GM21825 (cell line): ENCODE results near the gene CACNA1C.

Experiments used
- ATAC-seq: cut with Tn5 transposase; IDR thresholded peaks from one replicate; pipeline ENCODE4 v1.9.1; 2021; ENCODE audit warnings: mild to moderate bottlenecking, moderate library complexity; ENCODE audit not compliant: unreplicated experiment

CACNA1C gene

DNA sequence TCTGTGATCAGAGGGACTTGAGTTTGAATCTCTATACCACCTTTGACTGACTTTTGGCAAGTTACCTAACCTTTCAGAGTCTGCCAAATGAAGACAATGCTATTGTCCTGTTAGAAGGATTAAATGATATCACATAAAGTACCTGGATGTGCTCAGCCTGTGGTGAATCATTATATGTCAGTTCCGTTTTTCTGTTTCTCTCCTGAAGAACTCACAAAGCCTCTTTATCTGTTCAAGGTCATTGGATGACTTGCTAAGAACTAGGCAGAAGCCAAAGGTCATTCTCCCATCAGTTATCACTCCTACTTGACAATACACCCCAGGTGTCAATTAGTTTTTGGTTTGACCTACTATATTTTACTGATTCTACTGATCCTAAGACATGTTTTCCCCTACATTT, 174.6 kb downstream of the CACNA1C start:
- no peak for ATAC-seq

GRCh38 chr12:2228535-2228934, 175.7 kb downstream of the CACNA1C start:
- ATAC-seq, result no peak

GRCh38 chr12:2229661-2230539, 177.1 kb downstream of the CACNA1C start:
- ATAC-seq, result no peak

GRCh38 chr12:2231011-2231595, 178.3 kb downstream of the CACNA1C start:
- ATAC-seq, result no peak

DNA sequence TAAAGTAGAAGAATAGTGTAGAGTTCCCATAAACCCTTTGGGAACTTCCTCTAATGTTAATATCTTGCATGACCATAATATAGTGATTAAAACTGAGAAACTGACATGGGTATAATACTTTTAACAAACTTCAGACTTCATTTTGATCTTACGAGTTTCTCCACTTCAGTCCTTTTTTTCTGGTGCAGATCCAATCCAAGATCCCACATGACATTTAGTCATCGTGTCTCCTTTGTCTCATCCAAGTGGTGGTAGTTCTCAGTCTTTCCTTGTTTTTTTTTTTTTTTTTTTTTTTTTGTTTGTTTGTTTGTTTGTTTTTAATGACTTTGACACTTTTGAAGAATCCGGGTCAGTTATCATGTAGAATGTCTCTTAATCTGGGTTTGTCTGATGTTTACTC, 179.2 kb downstream of the CACNA1C start:
- ATAC-seq, result no peak

GRCh38 chr12:2233034-2233433, 180.2 kb downstream of the CACNA1C start:
- no peak for ATAC-seq

- ATAC-seq, result no peak
Observed at GRCh38 chr12:2234091-2234490, 181.3 kb downstream of the CACNA1C start.

DNA sequence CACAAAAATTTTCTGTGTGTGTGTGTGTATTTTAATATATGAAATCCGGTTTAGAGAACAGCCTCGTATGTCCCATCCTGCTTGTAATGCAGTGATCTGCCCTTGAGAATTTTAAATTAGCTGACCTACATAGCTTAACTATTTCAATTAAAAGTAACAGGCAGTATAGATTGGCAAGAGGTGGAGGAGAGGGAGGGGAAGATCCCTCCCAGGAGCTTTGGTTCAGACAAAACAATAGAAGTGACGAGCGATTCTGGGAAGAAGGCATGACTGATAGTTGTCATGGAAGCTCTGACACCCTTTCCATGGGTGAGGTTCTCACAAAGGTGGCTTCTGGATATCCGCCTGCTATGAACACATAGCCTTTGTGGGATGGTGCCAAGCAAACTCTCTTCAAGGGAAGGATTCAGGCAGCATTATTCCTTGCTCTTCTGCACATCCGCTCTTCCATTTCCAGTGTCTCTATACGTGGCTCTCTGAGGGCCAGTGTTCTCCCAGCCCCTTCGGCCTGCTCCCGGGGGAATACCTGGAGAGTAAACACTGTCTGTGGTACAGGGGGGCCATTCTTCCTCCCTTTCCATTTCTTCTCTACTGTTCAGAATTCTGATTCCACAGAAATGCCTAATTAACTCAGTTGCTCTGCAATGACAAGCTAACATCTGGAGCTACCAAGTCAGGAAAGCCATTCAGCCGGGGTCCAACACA, 182.0 kb downstream of the CACNA1C start:
- no peak for ATAC-seq

DNA sequence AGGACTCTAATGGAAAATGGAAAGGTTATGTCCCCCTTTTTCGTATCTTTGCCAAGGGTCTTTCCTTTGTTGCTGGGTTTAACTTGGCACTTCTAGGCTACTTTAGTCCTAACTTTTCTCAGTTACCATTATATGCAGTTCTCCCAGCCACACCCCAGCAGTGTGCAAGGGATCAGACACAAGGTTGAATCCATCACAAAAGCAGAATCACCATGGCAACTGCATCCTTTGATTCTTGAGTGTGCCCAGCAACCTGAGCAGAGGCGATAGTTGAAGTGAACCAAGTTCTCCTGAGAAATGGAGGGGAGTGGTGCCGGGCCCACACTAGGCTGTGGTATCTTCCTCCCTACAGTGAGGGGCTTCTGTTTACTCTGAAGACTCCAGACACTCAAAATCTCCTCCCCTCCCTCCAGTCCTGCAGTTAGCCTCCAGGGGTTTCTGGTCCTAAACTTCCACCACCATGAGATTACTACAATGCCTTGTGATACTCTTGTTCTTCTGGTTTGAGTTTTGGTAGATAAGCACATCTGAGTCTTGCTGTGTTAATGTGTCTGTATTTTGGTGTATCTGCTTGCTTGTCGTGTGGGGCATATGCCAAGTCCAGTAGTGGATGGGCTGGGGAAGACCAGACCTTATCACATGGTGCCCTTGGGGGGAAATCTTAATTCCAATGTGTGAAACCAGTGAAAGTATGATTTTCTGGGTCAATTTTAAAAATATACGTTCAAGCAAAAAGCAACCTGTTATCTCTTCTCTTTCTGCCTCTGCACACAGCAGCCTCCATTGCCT, 183.9 kb downstream of the CACNA1C start:
- no peak for ATAC-seq

DNA sequence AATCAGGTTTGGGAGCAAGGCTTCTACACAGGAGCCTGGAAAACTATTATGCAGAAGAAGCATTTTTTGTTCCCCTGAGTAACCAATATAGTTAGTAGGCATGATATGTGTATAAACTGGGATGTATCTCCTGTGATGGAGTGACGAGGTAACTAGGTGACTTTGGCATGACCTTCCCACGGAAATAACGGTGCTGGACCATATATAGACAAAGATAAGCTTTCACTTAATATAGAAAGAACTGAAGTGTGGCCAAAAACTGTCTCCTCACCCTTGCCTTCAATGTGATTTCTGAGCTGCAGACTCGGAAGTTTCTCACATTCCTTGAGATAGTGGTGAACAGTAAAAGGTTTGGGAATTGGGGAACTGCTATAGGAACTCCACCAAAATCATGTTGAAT, 185.3 kb downstream of the CACNA1C start:
- no peak for ATAC-seq

DNA sequence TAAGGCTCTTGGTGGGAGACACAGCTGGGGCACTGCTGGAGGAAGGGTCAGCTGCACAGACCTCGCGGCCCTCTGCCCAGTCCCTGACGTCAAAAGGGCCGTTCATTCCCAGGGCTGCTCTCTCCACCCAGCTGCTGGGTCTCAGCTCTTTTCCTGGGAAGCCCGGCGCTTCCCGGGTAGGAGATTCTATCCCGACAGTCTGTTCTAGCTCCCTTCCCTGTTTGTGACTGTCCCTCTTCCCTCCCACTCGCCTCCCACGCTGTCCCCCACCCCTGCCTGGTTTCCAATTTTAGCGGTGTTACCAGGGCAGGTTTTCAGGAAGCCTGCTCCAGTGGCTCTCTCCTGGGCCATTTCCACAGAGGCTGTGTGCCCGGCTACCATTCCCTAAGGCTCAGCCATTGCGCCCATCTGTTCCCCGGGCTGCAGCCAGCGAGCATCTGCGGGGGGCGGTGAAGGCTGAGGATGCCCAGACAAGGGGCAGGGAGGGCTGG, 186.6 kb downstream of the CACNA1C start:
- ATAC-seq, result no peak

GRCh38 chr12:2240390-2240789, 187.6 kb downstream of the CACNA1C start:
- ATAC-seq, result no peak

DNA sequence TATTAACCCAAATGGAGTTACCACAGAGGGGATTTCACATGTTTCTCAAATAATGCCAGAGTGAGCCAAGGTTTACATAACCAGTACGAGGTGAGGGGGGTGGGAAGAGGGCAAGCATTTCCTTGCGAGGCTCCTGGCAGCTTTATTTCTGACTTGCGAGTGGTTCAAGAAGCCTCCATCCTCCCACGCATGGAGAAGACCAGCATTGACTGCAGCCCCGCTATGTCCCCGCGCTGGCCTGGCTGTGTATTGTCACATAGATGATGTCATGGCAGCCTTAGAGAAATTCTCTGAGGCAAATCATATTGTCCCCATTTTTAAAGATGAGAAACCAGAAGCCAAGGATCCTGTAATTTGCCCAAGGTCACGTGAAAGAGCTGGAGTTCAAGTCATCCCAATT, 188.2 kb downstream of the CACNA1C start:
- ATAC-seq, result no peak

GRCh38 chr12:2242216-2242615, 189.4 kb downstream of the CACNA1C start:
- ATAC-seq, result no peak

DNA sequence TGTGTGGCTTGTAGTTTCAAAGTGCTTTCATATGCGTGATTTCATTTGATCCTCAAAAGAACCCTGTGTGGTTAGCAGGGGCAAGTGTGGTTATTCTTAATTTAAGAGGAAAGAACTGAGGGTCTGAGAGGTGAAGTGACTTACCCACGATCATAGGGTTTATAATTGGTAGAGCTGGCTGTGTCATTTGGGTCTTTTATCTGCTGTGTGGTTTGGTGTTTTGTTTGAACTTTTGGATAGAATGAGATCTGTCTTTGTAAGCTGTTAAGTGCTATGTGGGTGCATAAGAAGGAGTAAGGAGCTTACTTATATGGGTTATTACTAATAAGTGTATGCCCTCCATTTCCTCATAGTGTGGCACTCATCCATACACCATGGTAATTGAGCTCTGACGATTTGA, 190.0 kb downstream of the CACNA1C start:
- ATAC-seq, result no peak

DNA sequence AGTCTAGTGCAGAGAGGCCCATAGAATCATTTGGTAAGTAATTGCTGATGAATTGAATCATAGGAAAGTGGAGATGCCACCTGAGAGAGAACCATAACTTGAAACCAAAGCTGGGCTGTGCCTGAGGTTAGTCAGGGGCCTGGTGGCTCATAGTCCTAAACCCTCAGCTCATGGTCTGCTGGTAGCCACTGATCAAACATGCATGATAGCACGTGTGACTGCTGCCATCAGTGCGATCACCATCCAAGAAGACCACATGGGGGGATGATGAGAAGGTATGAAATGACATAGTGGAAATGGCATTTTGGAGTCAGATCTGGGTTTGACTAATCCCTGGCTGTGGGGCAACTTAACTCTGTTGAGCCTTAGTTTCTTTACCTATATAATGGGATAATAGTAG, 190.5 kb downstream of the CACNA1C start:
- ATAC-seq, result no peak

- no peak for ATAC-seq
Observed at GRCh38 chr12:2244013-2244861, 191.4 kb downstream of the CACNA1C start.

- ATAC-seq, result no peak
Observed at GRCh38 chr12:2246358-2246757, 193.6 kb downstream of the CACNA1C start.

DNA sequence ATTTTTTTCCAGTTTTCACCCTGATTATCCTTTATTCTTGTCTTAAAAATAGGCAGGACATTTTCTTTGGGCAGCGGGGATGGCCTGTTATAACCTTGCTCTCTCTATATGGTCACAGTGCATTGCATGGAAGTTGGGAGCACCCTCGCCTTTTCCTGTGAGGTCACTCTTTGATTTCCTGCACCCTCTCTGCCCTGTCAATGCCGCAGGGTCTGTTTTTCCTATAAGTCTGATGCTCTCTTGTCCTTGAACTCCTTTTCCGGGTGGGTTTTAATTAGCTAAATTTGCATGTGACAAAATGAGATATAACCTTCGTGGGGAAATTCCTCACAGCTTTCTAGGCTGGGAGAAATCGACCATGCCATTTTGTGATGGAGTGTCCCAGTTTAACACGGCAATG, 194.3 kb downstream of the CACNA1C start:
- no peak for ATAC-seq

DNA sequence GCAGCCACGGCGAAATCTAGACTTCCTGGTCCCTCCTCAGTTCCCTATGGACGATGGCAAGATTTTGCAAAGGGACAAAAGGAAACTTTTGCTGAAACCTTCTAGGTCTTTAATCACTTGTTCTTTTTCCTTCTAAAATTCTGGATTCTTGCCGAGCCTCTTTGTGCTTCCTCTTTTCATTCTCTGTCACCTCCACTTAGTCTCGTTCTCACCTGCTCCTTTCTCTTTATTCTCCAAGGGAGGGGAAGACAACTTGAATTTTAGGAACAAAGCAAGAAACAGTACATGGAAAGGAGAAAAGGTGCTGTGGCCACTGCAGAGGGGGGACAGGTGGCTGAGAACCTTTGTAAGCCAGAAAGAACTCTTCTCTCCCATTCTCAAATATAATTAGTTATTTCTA, 194.8 kb downstream of the CACNA1C start:
- no peak for ATAC-seq
